Activated CD4-positive, alpha-beta memory T cell treated with anti-CD3 and anti-CD28 coated beads, Interleukin-2, amount 10 ng/mL, durations not matched to agents 7 days and 5 days (primary cell): Measurements from ENCODE around the gene BUD13. TPM values are rescaled to one million over a fixed set of nuclear protein-coding genes. Genes with fewer than 3 reads are reported as not detected.

ENCODE experiments used
- CTCF ChIA-PET: fragments of 350-600 bp; sonication (Branson Sonifier 250); formaldehyde crosslinking; loops from one replicate; lab custom pipeline; 2021; ENCODE audit warnings: antibody characterized with exemption, inconsistent platforms; lab: Charles Lee
- POLR2A ChIA-PET: fragments of 350-600 bp; sonication (Branson Sonifier 250); formaldehyde crosslinking; loops from one replicate; lab custom pipeline; 2021; ENCODE audit warnings: antibody characterized with exemption; lab: Charles Lee
- DNase-seq: peaks from one replicate; pipeline ENCODE4 v3.0.0-alpha.2; 2020
- H3K27ac Mint-ChIP-seq: one replicate; pipeline ENCODE4 v1.8.0; 2021; ENCODE audit warnings: mild to moderate bottlenecking, mixed read lengths
- H3K27me3 Mint-ChIP-seq: one replicate; pipeline ENCODE4 v1.8.0; 2021; ENCODE audit warnings: mixed read lengths
- H3K36me3 Mint-ChIP-seq: one replicate; pipeline ENCODE4 v1.8.0; 2021; ENCODE audit warnings: low read depth, mixed read lengths
- H3K4me1 Mint-ChIP-seq: one replicate; pipeline ENCODE4 v1.8.0; 2021; ENCODE audit warnings: mixed read lengths
- H3K4me3 Mint-ChIP-seq: one replicate; pipeline ENCODE4 v1.8.0; 2021; ENCODE audit warnings: mild to moderate bottlenecking, mixed read lengths
- H3K9me3 Mint-ChIP-seq: one replicate; pipeline ENCODE4 v1.8.0; 2021; ENCODE audit warnings: mixed read lengths
- total RNA-seq, 2 experiments: library from RNA; stranded (reverse); gene quantifications; one replicate each; pipeline ENCODE4 v1.2.3, GENCODE V29; 2021

BUD13 gene
- total RNA-seq, 2 experiments from 2014 or later = 34.1 to 35.1 TPM

GRCh38 chr11:116702772-116703385 is 69.9 kb downstream of the BUD13 start:
- Mint-ChIP-seq H3K36me3 (no peaks in the 10 kb centered on the region), H3K27me3 (peaks cover 26% of the 10 kb centered on the region)

GRCh38 chr11:116701876-116702275 is 70.9 kb downstream of the BUD13 start:
- Mint-ChIP-seq H3K4me3 (no peak overlapping the region), H3K27me3 (peaks cover 20% of the 10 kb centered on the region), H3K27ac (no peak overlapping the region), H3K36me3 (no peaks in the 10 kb centered on the region), H3K9me3 (no peaks in the 10 kb centered on the region), H3K4me1 (no peaks in the 10 kb centered on the region)
- POLR2A ChIA-PET = no interaction called here
- DNase-seq = no peak
- CTCF ChIA-PET = interaction anchor here (0.9 to 1.6 kb wide), 2 partner anchors 11 to 30 kb away, joined by 4 read pairs; no protein-coding TSS in a partner anchor

More at GRCh38 chr11:116702772-116703385, 69.9 kb downstream of the BUD13 start:
- no peak overlapping the region for H3K27ac Mint-ChIP-seq
- DNase-seq = no peak
- ChIA-PET POLR2A (no interaction called here), CTCF (interaction anchor here (0.9 to 1.6 kb wide), 2 partner anchors 12 to 29 kb away, joined by 4 read pairs; no protein-coding TSS in a partner anchor)
- no peaks in the 10 kb centered on the region for H3K4me1 Mint-ChIP-seq
- no peaks in the 10 kb centered on the region for H3K9me3 Mint-ChIP-seq
- H3K4me3 Mint-ChIP-seq = no peak overlapping the region

GRCh38 chr11:116701297-116701801 is 71.4 kb downstream of the BUD13 start:
- Mint-ChIP-seq H3K27ac (no peak overlapping the region), H3K36me3 (no peaks in the 10 kb centered on the region), H3K9me3 (no peaks in the 10 kb centered on the region), H3K4me1 (peaks cover 2% of the 10 kb centered on the region), H3K27me3 (peaks cover 20% of the 10 kb centered on the region), H3K4me3 (no peak overlapping the region)
- no peak for DNase-seq
- CTCF ChIA-PET = no interaction called here
- POLR2A ChIA-PET = no interaction called here

GRCh38 chr11:116700586-116701220 is 72.1 kb downstream of the BUD13 start:
- Mint-ChIP-seq H3K4me1 (peaks cover 3% of the 10 kb centered on the region), H3K36me3 (no peaks in the 10 kb centered on the region), H3K27ac (no peak overlapping the region), H3K27me3 (peaks cover 17% of the 10 kb centered on the region), H3K4me3 (no peak overlapping the region), H3K9me3 (no peaks in the 10 kb centered on the region)
- CTCF ChIA-PET = no interaction called here
- POLR2A ChIA-PET = no interaction called here
- no peak for DNase-seq

Other genes starting within 250 kb of the BUD13 start
- 10 to 100 TPM; 55.6 to 57.6 TPM for gene ZPR1, start 15.0 kb upstream of the BUD13 start, total RNA-seq
- gene APOA5, start 18.9 kb upstream of the BUD13 start, total RNA-seq = not detected
- not detected for gene APOA4, start 50.3 kb upstream of the BUD13 start, total RNA-seq
- not detected for gene APOC3, start 56.9 kb upstream of the BUD13 start, total RNA-seq
- not detected for gene APOA1, start 64.6 kb upstream of the BUD13 start, total RNA-seq